ENCODE measurements around the gene USP38. TPM values are rescaled to one million over a fixed set of nuclear protein-coding genes. Genes with fewer than 3 reads are reported as not detected.

Gene USP38, protein sequence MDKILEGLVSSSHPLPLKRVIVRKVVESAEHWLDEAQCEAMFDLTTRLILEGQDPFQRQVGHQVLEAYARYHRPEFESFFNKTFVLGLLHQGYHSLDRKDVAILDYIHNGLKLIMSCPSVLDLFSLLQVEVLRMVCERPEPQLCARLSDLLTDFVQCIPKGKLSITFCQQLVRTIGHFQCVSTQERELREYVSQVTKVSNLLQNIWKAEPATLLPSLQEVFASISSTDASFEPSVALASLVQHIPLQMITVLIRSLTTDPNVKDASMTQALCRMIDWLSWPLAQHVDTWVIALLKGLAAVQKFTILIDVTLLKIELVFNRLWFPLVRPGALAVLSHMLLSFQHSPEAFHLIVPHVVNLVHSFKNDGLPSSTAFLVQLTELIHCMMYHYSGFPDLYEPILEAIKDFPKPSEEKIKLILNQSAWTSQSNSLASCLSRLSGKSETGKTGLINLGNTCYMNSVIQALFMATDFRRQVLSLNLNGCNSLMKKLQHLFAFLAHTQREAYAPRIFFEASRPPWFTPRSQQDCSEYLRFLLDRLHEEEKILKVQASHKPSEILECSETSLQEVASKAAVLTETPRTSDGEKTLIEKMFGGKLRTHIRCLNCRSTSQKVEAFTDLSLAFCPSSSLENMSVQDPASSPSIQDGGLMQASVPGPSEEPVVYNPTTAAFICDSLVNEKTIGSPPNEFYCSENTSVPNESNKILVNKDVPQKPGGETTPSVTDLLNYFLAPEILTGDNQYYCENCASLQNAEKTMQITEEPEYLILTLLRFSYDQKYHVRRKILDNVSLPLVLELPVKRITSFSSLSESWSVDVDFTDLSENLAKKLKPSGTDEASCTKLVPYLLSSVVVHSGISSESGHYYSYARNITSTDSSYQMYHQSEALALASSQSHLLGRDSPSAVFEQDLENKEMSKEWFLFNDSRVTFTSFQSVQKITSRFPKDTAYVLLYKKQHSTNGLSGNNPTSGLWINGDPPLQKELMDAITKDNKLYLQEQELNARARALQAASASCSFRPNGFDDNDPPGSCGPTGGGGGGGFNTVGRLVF
- total RNA-seq (10 to 100 TPM; 22.9 to 23.8 TPM), polyA plus RNA-seq (ENCODE audit: insufficient read depth, low read depth, low replicate concordance) (21.2 TPM)
- long read RNA-seq, donor 1, full-length matches to known transcripts: 1 of 7 reads
- long read RNA-seq, donor 1, partial matches to known transcripts: 6 of 7 reads
- long read RNA-seq, donor 1, other reads (novel, unspliced or antisense): 0 of 7 reads
- long read RNA-seq, donor 2, full-length matches to known transcripts: 10 of 15 reads
- long read RNA-seq, donor 2, partial matches to known transcripts: 5 of 15 reads
- long read RNA-seq, donor 2, other reads (novel, unspliced or antisense): 0 of 15 reads

DNA sequence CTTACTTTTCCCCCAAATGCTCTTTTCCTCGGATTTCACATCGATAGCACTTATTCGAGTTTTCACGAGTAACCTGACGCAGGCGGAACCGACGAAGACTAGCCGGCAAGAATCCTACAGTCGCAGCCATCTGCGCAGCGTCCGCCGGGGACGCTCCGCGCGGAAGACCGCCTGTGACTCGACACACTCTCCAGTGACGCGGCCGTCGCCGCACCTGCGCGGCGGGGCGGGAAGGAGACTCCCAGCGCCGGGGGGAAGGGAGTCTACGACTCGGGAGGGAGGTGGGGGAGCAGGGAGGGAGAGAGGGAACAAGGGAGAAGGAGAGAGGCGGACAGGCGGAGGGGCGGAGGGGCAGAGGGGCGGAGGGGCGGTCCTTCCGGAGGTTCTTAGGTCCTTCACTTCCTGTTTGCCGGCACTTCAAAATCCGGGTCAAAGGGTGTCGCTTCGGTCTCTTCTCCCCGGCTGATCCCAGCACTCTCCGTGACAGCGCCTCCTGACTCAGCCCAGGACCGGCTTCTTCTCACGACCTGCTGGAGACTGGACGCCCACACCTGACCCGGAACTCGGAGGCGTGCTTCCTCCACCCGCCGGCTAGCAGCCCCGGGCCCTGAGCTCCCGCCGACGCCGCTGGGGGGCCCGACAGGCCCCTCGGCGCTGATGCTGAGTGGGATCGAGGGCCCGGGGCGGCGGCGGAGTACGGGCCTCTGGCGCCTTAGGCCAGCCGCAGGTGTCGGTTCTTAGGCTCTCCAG is at the start of gene USP38:
TSS of gene USP38 (plus strand) at position 415 of the 750 bp plus-strand sequence. CDS start 534 bp downstream, outside the sequence.
- no peaks in the 10 kb centered on the region for H3K36me3 ChIP-seq (ENCODE audit: low read depth, missing control alignments)
- H3K4me1 ChIP-seq: peaks cover 20% of the 10 kb centered on the region
- TF ChIP-seq, protein P1, sequence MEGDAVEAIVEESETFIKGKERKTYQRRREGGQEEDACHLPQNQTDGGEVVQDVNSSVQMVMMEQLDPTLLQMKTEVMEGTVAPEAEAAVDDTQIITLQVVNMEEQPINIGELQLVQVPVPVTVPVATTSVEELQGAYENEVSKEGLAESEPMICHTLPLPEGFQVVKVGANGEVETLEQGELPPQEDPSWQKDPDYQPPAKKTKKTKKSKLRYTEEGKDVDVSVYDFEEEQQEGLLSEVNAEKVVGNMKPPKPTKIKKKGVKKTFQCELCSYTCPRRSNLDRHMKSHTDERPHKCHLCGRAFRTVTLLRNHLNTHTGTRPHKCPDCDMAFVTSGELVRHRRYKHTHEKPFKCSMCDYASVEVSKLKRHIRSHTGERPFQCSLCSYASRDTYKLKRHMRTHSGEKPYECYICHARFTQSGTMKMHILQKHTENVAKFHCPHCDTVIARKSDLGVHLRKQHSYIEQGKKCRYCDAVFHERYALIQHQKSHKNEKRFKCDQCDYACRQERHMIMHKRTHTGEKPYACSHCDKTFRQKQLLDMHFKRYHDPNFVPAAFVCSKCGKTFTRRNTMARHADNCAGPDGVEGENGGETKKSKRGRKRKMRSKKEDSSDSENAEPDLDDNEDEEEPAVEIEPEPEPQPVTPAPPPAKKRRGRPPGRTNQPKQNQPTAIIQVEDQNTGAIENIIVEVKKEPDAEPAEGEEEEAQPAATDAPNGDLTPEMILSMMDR (IDR thresholded peaks at IDR 0.05): no peak
- peak; percentile 36 for TF ChIP-seq POLR2A (IDR thresholded peaks at IDR 0.05)
- DNase-seq: peak; percentile 96
- WGBS, 2 donors: 0 to 1% methylated on average over 37 to 66 of the region's 71 CpGs
- H3K4me3 ChIP-seq: peak within 1 kb of the TSS; percentile 92 to 97
- no peaks in the 10 kb centered on the region for H3K9me3 ChIP-seq
- H3K27ac ChIP-seq: peak within 1 kb of the TSS; percentile 92 to 95
- intact Hi-C loops (cut with DNase I; ENCODE audit: low total_unique reads): no loop called here
- H3K27me3 ChIP-seq: no peaks in the 10 kb centered on the region

DNA sequence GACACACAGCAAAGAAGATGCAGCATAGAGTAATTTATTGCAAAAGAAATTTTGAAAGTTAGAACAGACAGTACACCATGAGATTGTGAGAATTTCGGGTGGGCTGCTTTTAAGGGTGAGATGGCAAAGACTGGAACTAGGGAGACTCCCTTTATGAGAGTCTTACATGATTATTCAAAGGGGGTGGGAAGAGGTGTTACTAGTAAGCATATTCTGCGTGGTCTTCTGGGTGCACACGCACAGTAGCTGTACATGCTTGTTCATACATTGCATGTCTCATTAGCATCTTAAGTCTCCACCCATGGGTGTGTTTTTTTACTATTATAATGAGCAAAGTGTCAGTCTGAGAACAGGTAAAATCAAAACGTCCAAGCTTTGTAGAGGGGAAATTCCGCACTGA is 49.4 kb upstream of the USP38 start:
- 82 to 91% methylated on average over 5 of the region's 5 CpGs for WGBS, 2 donors
- no peaks in the 10 kb centered on the region for H3K9me3 ChIP-seq
- no peak for DNase-seq
- TF ChIP-seq POLR2A (IDR thresholded peaks at IDR 0.05): no peak
- TF ChIP-seq, protein P1 (IDR thresholded peaks at IDR 0.05): no peak
- H3K27ac ChIP-seq: no peak overlapping the region
- H3K4me1 ChIP-seq: no peaks in the 10 kb centered on the region
- H3K4me3 ChIP-seq: no peak overlapping the region
- no peaks in the 10 kb centered on the region for H3K36me3 ChIP-seq (ENCODE audit: low read depth, missing control alignments)
- intact Hi-C loops (cut with DNase I; ENCODE audit: low total_unique reads): no loop called here
- H3K27me3 ChIP-seq: no peaks in the 10 kb centered on the region

DNA sequence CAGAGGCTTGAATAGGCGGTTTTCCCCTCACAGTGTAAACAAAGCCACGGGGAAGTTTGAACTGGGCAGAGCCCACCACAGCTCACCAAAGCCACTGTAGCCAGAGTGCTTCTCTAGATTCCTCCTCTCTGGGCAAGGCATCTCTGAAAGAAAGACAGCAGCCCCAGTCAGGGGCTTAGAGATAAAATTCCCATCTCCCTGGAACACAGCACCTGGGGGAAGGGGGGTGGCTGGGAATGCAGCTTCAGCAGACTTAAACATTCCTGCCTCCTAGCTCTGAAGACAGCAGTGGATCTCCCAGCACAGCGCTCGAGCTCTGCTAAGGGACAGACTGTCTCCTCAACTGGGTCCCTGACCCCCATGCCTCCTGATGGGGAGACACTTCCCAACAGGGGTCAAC is 44.0 kb upstream of the USP38 start:
- intact Hi-C loops (cut with DNase I; ENCODE audit: low total_unique reads): no loop called here
- 88 to 93% methylated on average over 2 to 4 of the region's 4 CpGs for WGBS, 2 donors
- Histone ChIP-seq H3K36me3 (ENCODE audit: low read depth, missing control alignments) (no peaks in the 10 kb centered on the region), H3K9me3 (no peaks in the 10 kb centered on the region), H3K4me1 (no peaks in the 10 kb centered on the region), H3K27me3 (no peaks in the 10 kb centered on the region), H3K4me3 (no peak overlapping the region), H3K27ac (no peak overlapping the region)
- no peak for DNase-seq
- no peak for TF ChIP-seq POLR2A (IDR thresholded peaks at IDR 0.05)
- TF ChIP-seq, protein P1 (IDR thresholded peaks at IDR 0.05): no peak

DNA sequence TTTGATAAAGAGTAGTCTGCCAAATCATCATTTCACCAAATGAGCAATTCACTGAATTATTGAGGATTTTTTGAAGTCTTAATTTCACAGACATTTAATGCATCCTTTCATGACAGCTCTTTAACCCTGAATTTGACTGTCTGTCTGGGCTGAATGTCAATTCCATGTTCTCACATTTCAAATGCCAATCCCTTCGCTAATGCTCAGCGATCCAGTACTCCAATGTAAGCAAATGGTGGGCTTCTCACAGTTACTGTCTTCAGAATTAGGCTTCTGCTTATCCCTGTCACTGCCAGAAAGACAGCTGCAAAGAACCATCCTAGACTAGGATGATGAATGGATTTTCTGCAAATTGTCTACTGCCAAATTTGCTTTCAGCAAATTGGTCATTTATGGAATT is 36.2 kb upstream of the USP38 start:
- no peaks in the 10 kb centered on the region for H3K36me3 ChIP-seq (ENCODE audit: low read depth, missing control alignments)
- WGBS, 2 donors: 87% methylated on average over 2 of the region's 2 CpGs
- intact Hi-C loops (cut with DNase I; ENCODE audit: low total_unique reads): no loop called here
- no peak overlapping the region for H3K27ac ChIP-seq
- H3K4me3 ChIP-seq: no peak overlapping the region
- no peak for DNase-seq
- H3K27me3 ChIP-seq: no peaks in the 10 kb centered on the region
- H3K9me3 ChIP-seq: no peaks in the 10 kb centered on the region
- TF ChIP-seq, protein P1 (IDR thresholded peaks at IDR 0.05): no peak
- TF ChIP-seq POLR2A (IDR thresholded peaks at IDR 0.05): no peak
- no peaks in the 10 kb centered on the region for H3K4me1 ChIP-seq
